NCI-H82 (cell line): ENCODE results near the gene DGKH.
"Not testable (repeated sequence)": the region's sequence is repeated elsewhere in the genome, so short reads cannot be mapped to it uniquely, and the experiment has no call there.

ENCODE experiments used
- DNase-seq: peaks from one replicate; lab custom pipeline; 2025; lab: John Stamatoyannopoulos, UW

DGKH gene

GRCh38 chr13:42110410-42111155 lies 62.1 kb downstream of the DGKH start:
- peak; percentile 81 for DNase-seq

DNA sequence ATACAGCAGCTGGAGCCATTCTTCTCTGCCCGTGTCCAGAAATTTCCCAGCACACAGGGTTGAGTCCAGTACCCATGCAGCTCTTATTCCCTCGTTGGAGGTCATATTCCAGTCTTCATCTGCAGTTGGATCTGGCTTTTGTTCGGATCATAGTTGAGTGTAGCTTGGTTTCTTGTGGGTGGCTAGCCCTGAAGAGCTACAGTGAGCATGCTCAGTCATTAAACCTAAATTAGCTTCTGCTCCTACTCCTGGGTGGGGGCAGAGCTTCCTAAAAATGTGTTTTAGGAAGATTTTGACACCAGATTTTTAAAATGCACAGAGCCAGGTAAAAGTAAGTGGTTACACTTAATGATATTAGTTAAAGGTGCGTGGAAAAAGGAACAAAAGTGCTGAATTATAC lies 64.4 kb downstream of the DGKH start:
- DNase-seq, result no peak

DNA sequence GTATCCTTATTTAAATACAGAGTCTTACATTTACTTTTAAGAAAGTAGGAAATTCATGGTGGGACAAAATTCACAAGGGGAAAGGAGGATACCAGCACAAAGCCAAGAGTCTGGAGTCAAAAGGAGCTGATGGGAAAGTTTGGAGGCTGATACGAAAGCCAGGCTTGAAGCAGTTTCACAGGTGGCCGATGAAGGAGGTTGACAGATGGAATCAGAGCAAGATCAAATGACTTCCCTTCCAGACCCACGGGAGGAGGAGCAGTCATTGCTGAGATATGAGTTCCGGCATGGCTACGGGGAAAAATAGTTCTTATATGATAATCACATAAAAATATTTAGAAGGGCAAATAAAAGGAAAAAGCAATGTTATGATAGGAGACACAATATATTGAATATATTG lies 65.0 kb downstream of the DGKH start:
- DNase-seq, result peak; percentile 59

DNA sequence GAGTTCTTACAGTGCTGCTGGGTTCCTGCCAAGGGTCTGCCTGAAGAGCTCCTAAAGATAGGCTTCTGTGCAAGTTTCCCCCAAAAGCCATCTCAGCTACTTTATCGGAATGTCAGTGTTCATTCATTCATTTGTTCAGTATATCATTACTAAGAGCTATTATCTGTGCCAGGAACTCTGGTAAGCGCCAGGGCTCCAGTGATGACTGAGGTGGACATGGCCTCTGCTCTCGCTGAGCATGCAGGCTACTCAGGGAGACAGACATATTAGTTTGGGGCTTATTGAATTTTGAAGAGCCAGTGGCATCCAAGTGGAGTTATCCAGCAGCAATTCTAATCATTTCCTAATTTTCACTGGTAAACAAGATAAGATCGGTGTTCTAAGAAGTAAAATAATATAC lies 65.8 kb downstream of the DGKH start:
- DNase-seq, result no peak

DNA sequence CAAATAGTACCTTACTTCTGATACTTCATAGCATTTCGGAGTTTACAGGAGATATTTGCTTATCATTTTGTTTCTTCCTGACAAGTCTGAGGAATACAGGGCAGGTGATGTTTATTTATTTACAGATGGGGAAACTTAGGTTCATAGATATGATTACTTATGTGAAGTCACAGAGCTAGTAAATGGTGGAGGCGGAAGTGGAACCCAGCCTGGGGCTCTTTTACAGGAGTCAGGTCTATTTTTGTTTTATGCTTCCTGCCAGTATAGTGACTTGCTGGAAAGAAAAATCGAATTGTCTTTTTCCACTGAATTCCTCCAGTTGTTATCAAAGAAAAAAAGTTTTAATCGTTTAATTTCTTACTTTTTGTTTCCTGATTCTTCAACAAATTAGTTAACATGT lies 66.5 kb downstream of the DGKH start:
- DNase-seq, result no peak

- DNase-seq, result no peak
Measured at GRCh38 chr13:42116225-42116624, 67.8 kb downstream of the DGKH start.

GRCh38 chr13:42119041-42119440 lies 70.6 kb downstream of the DGKH start:
- no peak for DNase-seq

DNA sequence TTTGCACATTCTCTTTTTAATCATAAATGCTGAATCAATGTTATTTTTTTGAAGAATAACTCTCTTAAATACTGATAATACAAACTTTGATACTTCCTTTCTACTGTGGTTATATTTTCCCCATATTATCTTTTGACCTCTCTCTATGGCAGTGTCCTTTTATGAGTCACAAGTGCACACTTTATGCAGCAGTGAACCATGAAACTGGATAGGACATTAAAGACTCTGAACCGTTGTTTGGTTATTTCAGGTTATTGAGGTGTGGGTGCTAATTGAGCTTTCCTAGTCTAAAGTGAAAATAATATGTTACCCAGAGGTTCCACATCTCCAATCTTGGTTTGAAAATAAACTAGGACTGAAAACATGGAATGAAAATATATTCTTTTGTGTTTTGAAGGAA lies 71.4 kb downstream of the DGKH start:
- no peak for DNase-seq

- no peak for DNase-seq
Measured at GRCh38 chr13:42123600-42123999, 75.2 kb downstream of the DGKH start.

DNA sequence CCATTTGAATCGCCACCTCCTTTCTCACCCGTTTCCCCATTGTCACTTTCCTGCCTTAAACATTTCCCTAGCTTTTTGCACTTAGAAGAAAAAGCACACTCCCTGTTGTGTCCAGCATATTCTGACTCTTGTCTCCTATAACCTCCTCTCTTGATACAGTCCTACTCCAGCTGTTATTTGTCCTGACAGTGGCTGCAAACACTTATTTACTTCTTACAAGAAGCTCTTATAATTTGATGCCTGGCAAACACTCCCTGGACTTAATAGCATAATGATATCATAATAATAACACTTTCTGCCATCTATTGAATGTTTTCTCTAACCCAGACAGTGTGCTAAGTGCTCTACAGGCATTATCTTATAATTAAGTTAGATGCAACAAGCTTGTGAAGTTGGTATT lies 76.6 kb downstream of the DGKH start:
- no peak for DNase-seq

DNA sequence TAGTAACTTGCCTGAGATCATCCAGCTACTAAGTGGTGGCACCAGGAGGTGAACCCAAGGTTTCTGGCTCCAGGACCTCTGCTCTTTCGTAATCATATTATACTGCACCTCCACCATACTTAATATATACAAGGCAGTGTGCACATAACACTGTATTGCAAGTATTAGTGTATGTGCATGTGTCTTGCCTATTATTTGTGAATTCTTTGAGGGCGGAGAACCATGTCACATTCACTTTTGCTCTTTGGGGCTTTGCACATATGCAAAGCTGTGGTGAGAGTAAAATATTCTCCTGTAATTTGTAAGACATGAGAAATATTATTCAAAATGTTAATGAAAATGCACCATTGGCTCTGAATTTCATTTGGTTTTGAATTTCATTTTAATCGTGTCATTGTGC lies 78.6 kb downstream of the DGKH start:
- DNase-seq, result no peak

- no peak for DNase-seq
Measured at GRCh38 chr13:42129033-42129432, 80.6 kb downstream of the DGKH start.

DNA sequence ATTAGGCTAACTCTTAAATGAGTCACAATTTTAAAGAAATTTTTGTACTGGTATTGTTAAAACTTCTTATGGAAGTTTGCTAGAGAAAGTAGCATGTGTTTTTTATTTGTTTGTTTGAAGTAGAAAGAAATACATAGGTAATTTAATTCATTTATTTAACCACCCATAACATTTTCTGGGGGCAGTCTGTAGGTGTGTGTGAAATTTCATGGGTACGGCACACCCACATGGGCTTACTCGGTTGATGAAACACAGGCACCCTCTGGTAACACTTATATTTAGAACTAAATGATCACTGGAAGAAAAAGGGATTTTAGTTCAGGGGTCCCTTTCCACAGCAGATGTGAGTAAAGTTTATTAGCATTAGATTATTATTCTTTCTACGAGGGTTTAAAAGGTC lies 88.1 kb downstream of the DGKH start:
- DNase-seq, result no peak

GRCh38 chr13:42137856-42138537 lies 89.5 kb downstream of the DGKH start:
- no peak for DNase-seq

DNA sequence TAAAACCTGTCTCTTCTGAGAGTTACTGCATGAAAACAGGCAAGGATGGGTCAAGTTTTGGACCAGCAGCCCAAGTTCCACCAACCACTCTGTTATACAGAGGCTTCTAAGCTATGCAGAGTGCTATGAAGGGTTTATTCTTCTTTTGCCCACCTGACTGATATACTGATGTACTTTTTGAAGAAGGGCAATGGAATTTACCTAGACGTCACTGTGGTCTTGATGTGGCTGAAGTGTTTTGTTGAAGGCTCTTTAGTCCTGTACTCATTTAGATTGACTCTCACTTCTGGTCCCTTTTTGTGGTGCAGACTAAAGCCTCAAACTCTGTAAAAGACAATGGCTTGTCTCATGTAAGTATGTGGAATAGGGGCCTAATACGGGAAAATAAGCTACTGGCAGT lies 92.0 kb downstream of the DGKH start:
- no peak for DNase-seq

DNA sequence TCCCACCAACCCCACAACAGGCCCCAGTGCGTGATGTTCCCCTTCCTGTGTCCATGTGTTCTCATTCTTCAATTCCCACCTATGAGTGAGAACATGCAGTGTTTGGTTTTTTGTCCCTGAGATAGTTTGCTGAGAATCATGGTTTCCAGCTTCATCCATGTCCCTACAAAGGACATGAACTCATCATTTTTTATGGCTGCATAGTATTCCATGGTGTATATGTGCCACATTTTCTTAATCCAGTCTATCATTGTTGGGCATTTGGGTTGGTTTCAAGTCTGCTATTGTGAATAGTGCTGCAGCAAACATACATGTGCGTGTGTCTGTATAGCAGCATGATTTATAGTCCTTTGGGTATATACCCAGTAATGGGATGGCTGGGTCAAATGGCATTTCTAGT lies 92.6 kb downstream of the DGKH start:
- not testable (repeated sequence) for DNase-seq

- DNase-seq, result no peak
Measured at GRCh38 chr13:42146359-42146758, 97.9 kb downstream of the DGKH start.

GRCh38 chr13:42148538-42148937 lies 100.1 kb downstream of the DGKH start:
- DNase-seq, result no peak

- no peak for DNase-seq
Measured at GRCh38 chr13:42149136-42149535, 100.7 kb downstream of the DGKH start.

DNA sequence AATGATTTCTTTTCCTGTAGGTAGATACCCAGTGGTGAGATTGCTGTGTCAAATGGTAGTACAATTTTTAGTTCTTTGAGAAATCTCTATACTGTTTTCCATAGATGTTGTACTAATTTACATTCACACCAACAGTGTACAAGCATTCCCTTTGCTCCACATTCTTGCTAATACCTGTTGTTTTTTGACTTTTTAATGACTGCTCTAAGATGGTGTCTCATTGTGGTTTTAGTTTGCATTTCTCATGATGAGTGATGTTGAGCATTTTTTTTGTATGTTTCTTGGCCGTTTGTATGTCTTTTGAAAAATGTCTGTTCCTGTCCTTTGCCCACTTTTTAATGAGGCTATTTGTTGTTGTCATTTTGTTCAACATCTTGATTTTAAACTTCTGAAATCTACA lies 103.3 kb downstream of the DGKH start:
- DNase-seq, result no peak

DNA sequence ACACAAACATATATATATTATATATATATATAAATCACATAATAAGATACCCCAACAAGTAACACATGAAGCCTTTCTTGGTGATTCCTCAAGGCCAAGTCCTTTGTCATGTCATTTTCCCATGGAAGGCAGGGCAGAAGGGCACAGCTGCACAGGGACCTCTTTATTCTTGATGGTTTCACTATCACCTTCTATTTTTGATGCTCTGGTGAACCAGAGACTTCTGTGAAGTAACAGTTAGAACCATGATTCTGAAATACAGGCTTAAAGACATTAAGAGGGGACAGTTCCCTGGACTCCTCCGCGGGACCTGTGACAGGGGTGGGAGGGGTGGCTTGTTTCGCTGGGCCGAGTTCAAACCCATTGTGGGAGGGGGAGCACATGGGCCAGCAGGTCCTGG lies 104.0 kb downstream of the DGKH start:
- DNase-seq, result no peak

GRCh38 chr13:42153199-42154113 lies 105.0 kb downstream of the DGKH start:
- DNase-seq, result no peak

DNA sequence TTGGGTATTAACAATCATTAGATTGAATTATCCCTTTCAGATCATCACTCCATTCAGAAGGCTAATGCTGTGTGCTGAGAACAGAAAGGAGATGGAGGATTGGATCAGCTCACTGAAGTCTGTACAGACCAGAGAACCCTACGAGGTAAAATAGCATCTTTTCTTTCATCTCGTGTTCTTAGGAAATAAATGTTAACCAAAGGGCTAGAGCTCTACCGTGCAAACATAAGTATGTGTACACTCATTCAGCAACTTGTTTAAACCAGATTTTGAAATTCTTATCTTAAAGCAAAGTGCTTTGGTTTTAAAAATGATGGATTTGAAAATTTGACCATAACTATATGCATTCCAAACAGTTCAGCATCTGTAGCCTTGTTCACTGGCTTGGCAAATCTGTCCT lies 106.8 kb downstream of the DGKH start:
- DNase-seq, result no peak
